ENCODE data around the gene SSBP3.
"Not testable (repeated sequence)": the region's sequence is repeated elsewhere in the genome, so short reads cannot be mapped to it uniquely, and the experiment has no call there.

Gene SSBP3

GRCh38 chr1:54392401-54392800 is 13.8 kb downstream of the SSBP3 start:
- DNase-seq (ENCODE audit: low spot score) = no peak

DNA sequence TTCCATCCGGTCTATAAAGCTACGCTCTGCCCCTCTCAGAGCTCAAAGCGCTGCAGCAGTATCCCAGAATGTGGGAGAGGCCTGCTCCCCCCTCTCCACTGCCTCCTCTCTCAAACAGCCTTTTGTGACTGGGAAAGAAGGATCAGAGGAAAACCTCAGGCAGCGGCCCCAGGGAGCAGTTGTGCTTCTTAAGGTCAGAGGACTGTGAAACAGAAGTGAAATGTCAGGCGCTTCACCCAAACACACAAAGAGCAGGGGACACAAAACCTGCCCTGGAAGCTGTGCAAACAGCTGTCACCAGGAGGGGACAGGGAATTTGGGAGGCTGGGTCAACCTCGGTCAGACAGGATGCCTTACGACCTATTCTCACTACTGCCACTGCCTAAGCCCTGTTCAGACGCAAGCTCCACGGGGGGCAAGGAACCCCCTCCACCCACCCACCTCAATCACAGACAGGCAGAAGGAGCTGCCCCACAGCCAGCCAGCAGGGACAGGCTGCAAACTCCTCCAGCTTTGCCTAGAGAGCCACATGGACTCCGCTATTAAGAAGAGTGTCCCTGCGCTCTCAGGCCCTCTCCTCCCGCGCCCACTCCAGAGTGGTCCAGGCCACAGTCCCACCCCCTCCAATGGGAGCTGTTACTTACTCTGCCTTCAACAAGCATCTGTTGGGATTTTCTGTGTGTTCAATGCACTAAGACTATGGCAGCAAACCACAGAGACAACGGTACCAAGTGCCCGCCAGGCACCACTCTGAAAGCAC is 14.6 kb downstream of the SSBP3 start:
- no peak for DNase-seq (ENCODE audit: low spot score)

DNA sequence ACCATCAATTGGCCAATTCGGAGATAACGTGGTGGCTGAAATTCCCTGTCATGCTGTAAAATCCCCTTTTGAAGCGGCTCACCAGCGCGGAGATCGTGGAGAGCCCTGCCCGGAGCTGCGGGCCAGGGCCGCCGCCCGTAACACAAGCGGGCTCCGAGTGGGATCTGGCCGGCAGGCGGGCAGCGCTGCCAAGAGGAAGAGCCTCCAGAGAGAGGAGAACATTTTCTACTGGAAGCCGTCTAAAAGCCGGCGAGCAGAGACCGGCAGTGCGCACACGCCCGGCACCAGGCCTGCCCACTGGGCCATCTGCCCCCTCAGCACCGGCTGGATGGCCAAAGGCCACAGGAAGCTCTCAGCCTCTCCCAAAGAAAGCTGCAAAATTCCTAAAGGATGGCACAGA is 15.5 kb downstream of the SSBP3 start:
- DNase-seq (ENCODE audit: low spot score) = no peak

DNA sequence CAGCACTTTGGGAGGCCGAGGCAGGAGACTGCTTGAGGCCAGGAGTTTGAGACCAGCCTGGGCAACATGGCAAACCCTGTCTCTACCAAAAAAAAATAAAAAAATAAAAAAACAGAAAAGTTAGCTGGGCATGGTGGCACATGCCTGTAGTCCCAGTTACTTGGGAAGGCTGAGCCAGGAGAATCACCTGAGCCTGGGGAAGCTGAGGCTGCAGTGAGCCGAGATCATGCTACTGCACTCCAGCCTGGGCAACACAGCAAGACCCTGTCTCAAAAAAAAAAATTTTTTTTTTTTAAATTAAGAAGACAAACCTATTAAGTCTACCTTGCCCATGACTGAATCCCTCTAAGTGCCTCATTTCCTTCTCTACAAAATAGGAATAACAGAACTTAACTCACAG is 16.6 kb downstream of the SSBP3 start:
- not testable (repeated sequence) for DNase-seq (ENCODE audit: low spot score)

- no peak for DNase-seq (ENCODE audit: low spot score)
Measured at GRCh38 chr1:54387419-54387818, 18.8 kb downstream of the SSBP3 start.

DNA sequence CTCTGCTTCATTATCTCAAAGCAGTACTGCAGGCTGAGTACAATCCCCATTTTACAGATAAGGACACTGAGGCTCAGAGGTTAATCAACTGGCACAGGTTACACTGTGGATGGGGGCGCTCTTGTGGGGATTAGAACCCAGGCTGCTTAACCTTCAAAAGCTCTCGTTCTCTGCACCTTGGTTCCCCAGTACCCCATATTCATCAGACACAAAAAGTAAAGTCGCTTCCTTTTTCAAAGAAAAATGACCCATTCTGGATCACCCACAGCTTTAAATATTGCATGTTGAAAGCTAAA is 20.5 kb downstream of the SSBP3 start:
- DNase-seq (ENCODE audit: low spot score) = no peak

DNA sequence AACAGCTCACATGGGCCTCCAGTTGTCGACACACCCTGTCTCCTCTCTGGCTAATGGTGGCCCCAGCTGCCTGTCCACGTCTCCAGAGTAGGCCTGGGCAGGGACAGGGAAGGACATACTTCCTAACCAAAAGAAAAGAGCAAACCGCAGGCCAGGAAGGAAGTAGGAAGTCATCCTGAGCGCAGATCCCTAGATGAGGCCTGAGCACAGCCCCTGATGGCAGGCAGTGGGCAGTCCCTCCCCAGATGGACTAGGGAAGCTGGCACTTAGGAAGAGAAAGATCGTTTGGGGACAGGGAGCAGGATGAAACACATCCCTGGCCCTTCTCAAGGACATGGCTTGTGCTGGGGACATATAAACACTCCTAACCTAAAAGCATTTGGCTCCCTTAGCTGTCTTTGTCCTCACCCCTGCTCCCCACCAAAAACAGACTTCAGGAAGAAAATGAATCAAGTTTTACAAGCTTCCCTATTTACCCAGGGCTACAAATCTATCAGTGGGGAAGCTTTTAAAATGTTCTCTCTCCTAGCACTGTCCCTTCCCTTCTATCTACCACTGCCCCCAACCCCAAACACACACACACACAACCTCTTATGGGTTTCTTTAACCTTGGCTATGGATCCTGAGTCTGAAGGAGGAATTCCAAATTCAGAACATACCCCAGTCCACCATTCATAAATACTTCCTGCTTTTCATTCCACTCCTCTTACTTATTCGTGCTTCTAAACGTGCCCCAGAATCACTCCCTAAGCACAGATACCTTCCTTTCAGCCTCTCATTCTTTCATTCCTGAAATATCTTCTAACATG is 21.1 kb downstream of the SSBP3 start:
- DNase-seq (ENCODE audit: low spot score) = peak; percentile 63

GRCh38 chr1:54384471-54384870 is 21.7 kb downstream of the SSBP3 start:
- no peak for DNase-seq (ENCODE audit: low spot score)

DNA sequence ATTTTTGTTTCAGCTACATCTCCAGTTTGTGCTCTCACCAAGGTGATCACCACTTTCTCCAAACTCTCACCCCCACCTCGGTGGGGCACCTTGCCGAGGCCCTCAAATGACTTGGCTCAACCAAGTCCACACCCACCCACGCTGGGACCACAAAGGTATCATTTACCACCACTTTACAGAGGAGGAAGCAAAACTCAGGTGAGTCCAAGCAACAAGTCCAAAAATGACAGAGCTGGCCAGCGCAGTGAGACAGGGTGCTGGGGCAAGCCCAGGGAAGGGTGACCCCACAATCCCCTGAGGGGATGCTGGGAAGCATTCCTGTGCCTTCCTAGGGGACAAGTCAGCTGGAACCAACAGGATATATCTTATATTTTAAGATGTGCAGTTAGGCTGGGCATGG is 24.7 kb downstream of the SSBP3 start:
- DNase-seq (ENCODE audit: low spot score) = no peak

GRCh38 chr1:54380290-54380882 is 25.8 kb downstream of the SSBP3 start:
- DNase-seq (ENCODE audit: low spot score) = no peak

DNA sequence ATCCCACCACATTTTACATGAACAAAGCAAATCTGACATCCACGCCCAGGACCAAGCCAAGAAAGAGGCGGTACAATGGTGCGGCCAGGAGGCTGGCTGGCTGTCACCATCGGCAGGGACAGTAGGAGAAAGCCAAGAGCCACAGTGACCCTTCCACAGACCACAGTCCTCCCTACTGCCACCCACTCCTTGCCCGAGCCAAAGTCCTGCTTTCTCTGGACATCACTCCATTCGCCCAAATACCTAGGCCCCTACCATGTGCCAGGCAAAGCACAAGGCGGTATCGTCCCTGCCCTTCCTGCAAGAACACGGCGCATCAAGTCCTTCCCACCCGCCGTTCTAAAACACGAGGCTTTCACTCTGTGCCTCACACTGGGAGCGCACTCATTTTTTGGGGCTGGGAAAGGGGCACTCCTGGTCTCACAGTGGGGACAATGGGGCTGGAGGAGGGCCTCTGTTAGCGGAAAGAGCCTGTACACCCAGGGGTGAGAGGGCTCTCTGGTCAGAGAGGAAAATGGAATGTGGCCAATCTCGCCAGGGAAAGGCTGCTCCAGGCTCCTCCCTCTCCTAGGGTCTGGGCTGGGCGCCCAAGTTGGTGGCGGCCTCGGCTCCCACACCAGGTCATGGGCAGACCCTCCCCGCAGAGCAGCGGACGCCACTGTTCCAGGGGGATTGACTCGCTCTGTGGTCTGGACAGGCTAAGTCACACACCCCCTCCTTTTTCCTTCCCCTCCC is 26.5 kb downstream of the SSBP3 start:
- no peak for DNase-seq (ENCODE audit: low spot score)

DNA sequence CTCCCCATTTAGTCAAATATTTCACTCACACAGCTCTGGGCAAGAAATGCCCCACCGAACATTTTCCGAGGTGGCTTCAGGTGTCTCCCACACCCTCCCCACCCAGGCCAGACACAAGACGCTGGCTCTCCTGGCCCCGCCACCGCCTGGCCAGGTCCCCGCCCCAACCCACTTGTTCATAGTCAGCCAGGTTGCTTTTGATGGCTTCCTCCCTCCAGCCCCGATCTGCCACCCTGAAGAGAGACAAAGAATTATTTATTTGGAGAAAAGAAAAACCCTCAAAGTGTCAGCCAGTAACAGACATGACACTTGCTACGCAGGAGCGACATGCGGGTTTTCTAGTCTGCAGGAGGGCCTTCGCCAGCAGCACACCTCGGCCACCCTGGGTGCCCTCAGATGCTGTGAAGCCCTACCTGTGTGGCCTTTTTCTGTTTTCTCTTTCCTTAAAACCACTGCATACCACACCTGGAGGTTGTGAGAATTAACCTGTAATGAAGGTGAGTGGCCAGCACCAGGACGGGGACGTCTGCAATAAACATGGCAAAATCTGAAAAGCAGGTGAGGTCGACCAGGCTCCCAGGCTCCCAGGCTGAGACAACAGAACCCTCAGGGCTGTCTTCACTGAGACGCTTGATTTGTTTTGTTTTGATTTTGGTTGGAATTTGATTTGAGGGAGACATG is 27.2 kb downstream of the SSBP3 start:
- DNase-seq (ENCODE audit: low spot score) = no peak

DNA sequence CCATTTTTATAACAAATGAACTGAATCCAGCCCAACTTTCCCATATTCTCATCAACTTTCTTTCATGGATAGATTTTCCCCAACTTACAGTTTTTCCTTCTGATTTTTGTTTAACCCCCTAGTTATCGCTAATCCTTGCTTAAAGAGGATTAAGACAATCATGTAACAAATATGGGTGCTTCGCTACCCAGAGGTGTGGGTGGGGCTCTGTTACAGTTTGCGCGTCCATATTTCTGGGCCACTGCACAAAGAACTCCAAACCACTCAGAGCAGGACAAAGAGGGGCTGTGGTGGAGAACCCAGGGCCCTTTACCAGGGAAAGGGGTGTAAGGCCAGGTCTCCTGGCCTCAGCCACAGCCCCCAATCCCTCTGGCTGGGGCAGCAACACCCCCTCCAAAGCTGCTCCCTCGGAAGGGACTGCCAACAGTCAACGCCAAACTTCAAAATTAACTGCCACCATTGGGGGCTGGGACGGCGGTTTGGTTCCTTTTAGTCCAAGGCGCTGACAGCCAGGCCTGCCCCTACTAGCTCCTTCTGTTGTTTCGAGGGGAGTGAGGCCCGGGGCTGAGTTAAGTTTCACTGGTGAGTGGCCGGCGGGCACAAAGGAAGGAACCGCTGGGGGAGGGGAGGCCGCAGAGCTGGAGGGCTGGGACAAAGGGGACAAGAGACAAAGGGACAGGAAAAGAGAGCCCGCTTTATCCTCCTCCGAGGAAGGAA is 27.9 kb downstream of the SSBP3 start:
- DNase-seq (ENCODE audit: low spot score) = no peak

DNA sequence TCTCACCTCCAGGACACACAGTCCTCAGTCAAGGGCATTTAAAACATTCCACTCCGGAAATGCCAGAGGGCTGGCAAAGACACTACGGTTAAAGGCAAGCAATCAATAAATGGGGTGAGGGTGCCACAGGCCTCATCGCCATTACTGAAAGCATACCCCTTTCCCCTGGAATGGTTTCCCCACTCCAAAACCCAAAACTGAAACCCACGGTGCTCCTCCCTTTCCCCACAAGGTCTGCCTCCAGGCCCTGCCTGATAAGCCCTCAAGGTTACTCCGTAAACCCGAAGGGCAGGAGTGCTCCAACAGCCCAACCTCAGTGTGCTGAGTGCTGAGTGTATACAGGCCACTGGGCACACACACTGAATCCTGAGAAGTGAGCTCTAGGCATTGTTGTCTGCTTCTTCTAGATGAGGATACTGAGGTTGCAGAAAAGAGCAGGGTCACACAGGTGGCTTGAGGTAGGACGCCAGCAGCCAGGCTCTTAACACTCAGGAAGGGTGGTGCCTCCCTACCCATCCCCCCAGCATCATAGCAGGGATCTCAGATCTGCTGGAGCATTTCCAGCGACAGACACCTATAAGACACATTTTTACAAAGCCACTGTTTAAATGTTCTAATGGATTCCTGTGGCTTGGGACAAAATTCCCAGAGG is 29.0 kb downstream of the SSBP3 start:
- DNase-seq (ENCODE audit: low spot score) = no peak

GRCh38 chr1:54376430-54377039 is 29.7 kb downstream of the SSBP3 start:
- no peak for DNase-seq (ENCODE audit: low spot score)

- DNase-seq (ENCODE audit: low spot score) = no peak
Measured at GRCh38 chr1:54375712-54376429, 30.3 kb downstream of the SSBP3 start.

DNA sequence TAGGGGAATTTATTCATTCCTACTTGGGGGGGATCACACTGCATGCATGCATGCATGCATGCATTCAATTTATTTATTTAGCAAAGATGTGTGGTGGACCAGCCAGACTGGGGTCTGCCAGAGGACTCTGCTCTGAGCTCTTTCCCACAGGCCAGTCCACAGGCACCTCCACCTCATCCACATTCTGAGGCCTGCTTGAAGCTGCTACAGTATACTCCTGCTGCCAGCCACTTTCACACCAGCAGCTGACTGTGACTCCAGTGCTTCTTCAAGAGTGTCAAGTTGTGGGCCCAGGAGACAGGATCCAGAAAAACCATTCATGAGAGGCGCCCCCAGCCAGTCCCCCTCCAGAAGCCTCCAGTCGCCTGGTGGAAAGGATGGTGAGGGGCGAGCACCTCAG is 30.9 kb downstream of the SSBP3 start:
- DNase-seq (ENCODE audit: low spot score) = no peak

DNA sequence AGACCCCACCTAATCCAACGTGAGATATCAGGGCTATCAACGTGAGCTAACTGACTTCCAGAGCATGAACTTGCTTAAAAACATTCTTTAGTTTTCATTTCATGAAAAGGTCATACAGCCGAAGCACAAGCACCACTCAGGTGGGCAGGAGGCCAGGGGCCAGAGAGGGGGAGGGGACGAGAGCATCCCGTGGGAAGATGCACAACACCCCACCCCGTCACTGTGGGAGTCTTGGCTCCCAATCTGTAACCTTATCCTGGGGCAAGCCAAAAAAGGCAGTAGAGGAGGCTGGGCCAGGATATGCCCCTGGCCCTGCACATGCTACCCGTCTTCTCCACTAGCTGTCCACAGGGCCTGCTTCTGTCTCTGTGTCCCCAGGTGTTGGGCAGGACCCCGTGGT is 31.4 kb downstream of the SSBP3 start:
- no peak for DNase-seq (ENCODE audit: low spot score)

DNA sequence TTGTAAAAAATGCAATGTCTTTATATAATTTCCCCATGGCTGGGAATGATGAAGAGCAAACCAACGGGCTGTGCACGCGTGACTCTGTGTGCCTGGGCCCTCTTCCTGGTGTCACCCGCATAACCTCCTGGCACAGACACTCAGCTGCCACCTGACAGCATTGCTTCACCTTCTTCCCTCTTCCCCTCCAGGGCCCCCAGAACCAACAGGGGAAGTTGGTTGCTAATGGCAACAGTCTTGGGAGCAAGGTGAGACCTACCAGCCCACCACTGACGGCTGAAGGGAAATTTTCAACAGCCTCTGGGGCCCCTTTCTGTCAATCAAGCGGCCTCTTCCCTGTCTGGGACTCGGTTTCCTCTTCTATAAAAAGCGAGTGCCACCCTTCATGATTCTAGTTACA is 33.2 kb downstream of the SSBP3 start:
- DNase-seq (ENCODE audit: low spot score) = no peak

GRCh38 chr1:54371942-54372275 is 34.3 kb downstream of the SSBP3 start:
- no peak for DNase-seq (ENCODE audit: low spot score)

All from AG08395 (cell line).